ENCODE data around the gene VAMP8.
"Not testable (repeated sequence)": the region's sequence is repeated elsewhere in the genome, so short reads cannot be mapped to it uniquely, and the experiment has no call there.

Gene VAMP8

DNA sequence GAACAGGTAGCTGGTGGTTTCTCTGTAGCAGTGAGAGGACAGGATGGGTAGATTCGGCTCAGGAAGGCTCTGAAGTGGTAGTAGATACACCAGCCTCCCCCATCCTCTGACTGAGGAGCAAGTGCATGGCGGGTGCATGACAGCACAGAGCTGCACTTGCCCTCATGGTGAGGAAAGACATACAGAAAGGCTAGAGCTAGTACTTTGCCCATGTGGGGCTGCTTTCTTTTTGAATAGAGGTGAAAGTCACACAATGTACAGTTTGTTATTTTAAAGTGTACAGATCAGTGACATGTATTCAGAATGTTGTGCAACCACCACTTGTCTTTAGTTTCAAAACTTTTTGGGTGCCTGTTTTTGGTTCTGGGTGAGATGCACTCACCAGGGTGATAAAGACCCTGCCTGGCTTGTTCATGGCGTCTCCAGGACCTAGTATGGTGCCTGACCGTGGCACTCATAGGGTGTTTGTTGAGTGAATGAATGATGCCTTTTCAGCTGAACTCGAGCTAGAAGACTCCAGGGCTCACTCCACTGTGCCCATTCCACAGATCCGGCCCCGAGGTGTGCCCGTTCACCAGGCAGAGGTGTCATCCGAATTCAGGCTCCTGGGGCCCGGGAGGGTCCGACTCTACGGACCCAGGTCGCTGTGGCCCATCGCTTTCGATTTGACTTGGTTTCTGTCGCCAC, 6.4 kb downstream of the VAMP8 start:
- peak; percentile 33 for DNase-seq

DNA sequence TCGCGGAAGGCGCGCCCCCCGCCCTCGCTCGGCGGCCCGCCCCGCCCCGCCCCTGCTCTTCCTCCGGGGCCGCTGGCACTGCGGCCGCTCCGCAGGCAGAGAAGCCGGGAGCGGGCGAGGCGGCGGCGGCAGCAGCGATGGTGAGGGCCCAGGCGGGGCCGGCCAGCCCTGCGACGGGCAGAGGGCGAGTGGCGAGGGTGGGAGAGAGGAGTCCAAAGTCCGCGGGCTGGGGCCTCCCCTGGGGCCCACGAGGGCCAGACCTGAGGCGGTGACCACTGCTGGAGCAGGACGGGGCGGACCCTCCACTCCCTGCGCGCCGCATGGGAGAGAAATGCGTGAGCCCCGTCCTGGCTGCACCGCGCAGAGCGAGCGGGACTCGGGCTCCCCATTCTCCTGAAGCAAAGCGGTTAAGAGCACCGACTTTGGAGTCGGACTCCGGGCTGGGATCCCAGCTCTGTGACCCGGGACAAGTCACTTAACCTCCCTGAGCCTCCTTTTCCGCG, 7.0 kb downstream of the VAMP8 start, which contains the start of gene VAMP5:
Gene VAMP5, plus strand, starts transcription at position 78 of the 503 bp plus-strand sequence. Its CDS starts 60 bp downstream, at position 138.
- DNase-seq: peak; percentile 37

DNA sequence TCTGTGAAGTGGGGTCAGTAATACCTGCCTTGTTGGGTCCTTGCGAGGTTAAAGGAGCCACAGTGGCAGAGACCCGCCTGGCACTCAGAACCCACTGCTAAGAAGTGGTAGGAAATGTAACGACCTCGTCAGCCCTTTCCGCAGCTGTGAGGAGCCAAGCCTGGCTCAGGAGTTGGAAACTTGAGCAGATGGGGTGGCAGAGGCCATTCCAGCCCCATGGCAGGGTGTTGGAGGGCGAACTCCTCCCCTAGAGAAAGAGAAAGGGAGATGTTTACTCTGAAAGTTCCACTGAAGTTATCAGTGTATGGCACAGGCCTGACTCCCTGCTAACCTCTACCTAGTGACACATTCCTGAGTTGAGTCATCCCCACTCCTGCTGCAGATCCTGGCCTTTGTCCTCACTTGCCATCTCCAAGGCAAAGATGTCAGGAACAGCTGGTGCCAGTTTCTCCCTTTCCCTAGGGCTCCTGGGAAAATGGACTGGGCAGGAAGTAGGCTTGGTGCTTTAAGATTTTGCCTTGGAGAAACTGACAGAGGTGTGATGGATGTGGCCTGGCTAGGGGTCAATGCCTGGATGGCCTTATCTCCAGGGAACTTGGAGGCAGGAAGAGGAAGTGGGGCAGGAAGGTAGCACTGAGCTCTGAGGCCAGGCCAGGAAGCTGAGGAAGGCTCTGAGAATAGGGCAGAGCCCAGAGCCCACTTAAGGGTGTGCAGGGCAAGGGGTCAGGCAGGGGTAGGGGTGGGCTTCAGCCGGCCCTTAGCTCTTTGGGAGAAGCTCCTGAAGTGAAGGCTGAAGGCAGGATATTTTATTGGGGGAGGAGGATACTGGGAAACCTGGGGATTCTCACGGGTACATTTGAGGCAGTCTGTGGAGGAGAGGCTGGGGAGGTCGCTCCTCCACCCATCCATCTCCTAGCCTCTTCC, 7.7 kb downstream of the VAMP8 start:
- DNase-seq: peak; percentile 34

DNA sequence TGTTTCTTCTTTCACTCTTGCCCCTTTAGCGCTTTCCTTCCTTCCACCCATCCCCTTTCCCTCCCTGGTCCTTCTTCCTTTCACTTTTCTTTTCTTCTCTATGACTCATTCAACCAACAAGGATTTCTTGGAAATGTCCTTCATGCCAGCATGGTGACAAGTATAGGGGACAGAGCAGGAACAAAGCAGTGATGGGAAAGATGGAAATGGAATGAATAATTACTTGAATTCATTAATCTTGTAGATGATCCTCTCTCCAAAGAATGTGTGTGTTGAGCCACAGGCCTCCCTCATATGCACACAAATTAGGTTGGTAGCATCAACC, 8.4 kb downstream of the VAMP8 start:
- DNase-seq: no peak

- DNase-seq: no peak
These were observed 10.8 kb downstream of the VAMP8 start for GRCh38 chr2:85588236-85588635.

- DNase-seq: no peak
These were observed 11.3 kb downstream of the VAMP8 start for GRCh38 chr2:85588645-85589044.

DNA sequence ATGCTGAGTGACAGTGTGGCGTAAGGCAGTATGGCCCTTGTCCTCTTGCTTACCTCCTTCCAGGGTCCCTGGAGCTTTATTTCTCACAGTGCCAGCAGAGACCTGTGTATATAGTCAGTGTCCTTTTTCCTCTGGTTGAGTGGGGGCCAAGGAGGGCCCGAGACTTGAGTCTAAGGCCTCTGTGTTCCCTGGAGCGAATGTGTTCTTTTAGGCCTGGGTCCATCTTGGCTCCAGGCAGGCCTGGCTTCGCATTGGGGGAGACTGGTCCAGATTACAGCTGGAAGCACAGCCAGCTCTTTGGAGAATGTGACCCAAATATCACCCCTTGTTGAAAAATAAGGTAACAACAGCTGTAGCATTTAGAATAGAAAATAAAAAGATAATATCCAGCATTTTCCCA, 11.8 kb downstream of the VAMP8 start:
- DNase-seq: no peak

- no peak for DNase-seq
These were observed 12.8 kb downstream of the VAMP8 start for GRCh38 chr2:85589982-85590791.

DNA sequence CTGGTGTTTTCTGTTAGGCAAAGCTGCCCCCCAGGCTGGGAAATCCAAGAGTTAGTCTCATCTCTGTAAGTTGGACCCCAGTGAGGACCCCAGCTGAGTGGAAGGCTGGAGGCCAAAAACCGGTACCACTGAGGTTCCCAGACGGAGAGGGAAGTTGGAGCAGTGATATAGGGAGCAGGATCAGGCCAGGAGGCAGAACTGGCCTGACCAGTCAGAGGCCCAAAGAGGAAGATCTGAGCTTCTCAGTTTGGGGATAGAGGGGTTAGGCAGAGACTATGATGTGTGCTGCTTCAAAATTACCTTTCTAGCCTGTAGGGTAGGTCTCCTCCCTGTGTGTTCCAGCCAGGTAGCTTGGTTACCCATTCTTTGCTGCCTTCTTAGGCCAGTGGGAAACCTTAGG, 13.6 kb downstream of the VAMP8 start:
- DNase-seq: no peak

GRCh38 chr2:85591563-85591962, 14.2 kb downstream of the VAMP8 start:
- no peak for DNase-seq

- DNase-seq: not testable (repeated sequence)
These were observed 14.9 kb downstream of the VAMP8 start for GRCh38 chr2:85592299-85592698.

GRCh38 chr2:85593023-85593422, 15.6 kb downstream of the VAMP8 start:
- no peak for DNase-seq

- no peak for DNase-seq
These were observed 17.4 kb downstream of the VAMP8 start for GRCh38 chr2:85594715-85595300.

DNA sequence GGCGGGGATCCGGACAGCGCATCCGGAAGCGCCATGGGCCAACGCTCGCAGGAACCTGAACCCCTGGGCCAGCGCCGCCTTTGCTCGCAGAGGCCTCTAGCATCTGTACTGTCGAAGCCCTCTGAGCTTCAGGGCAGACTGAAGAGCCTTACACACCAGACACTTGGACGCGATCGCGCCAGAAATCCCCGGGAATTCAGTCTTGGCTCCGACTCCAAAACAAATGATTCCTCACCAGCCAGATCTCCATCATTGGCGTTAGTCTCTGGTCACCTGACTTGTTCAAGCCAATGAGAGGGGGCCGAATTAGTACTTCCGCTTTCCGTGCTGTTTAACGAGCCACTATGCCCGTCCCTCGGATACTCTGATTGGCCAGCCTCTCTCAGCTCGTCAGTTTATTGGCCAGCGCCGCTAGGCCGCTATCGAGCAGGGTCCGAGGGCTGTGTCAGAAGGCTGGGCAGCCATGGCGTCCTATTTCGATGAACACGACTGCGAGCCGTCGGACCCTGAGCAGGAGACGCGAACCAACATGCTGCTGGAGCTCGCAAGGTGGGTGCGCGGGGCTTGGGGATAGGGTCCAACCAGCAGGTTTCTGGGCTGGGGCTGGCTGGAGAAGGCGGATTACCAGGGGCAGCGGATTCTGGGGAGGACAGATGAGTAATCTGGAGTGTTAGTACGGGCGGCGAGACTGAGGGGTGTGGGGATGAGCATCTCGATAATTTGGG, 18.1 kb downstream of the VAMP8 start, which contains the start of gene RNF181:
Gene RNF181, plus strand, starts transcription at position 445 of the 725 bp plus-strand sequence. Its CDS starts 19 bp downstream, at position 464.
- DNase-seq: peak; percentile 88

DNA sequence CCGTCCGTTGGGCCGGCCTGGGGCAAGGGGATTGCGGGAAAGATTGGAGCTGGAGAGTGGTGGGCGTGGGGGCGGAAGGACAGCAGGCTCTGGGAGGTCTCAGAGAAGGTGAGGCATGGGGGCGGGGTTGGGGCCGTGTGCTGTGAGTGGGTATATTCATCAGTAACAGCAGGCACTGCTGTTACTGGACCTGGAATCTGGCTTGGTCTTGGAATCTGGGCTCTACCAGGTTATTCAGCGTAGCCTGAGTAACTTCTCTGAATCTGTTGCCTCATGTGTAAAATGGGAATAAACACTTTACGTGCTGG, 18.6 kb downstream of the VAMP8 start:
- DNase-seq: peak; percentile 42

- DNase-seq: no peak
These were observed 19.2 kb downstream of the VAMP8 start for GRCh38 chr2:85596486-85597143.

DNA sequence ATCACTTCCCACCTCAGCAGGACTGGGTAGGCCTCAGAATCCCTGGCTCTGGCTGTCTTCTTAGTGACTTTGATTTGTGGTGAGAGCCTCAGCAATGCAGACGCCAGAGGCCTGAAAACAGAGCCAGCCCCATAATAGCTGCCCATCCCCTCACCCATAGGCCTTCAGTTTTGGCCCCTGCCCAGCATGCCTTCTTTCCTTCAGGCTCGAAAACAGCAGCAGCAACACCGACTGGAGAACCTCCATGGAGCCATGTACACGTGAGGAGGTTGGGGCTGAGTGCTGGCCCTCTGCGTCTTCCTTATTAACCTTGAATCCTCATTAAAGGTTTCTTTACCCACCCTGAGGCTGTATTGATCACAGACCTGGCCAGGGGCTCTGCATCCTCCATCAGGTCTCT, 19.9 kb downstream of the VAMP8 start:
- DNase-seq: no peak

DNA sequence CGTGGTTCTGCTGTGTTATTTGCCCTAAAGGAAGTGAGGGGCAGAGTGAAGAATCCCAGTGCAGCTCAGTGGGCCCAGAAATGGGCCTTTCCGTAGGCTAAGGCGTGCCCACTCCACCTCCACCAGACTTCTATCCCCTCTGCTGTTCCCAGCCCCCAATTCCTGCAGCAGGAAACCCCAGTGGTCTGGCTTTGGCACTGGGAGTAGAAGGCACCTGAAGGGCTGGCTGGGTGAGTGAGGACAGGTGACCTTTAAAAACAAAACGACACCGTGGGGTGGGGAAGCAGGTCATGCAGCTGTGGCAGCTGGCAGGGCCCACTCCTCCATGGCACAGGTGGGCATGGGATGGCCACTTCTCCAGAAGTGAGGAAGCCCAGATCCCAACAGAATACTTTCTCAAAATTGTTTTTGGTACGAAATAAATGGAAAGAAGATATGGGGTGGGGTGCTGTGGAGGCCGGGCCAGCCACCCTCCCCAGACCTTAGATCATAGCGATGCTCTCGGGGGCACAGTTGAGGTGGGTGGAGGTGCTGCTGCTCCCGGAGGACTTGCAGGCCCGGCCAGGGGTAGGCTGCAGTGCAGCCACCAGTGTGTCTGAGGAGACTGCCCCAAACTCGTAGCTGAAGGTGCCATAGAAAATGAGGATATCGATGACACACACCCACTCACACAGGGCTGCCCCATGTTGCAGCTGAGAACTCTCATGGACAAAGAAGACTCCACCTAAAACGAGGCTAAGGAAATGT, 21.4 kb downstream of the VAMP8 start:
- DNase-seq: no peak

GRCh38 chr2:85599468-85600234, 22.3 kb downstream of the VAMP8 start:
- no peak for DNase-seq

DNA sequence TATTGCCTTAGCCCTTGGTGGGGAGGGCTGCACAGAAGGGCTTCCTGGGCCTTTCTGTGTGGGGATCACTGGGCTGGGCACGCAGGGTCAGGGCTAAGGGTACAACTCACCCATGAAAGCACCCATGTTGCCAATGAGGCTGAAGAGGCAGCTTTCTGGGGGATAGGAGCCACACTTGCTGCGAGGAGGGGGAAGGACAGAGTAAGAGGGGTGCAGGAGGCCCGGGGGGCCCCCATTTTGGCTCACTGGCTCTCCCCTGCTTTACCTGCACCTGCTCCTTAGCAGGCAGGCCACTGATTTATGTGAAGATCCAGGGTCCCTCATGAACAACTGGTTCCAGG, 22.8 kb downstream of the VAMP8 start:
- DNase-seq: no peak

Measured in activated naive CD4-positive, alpha-beta T cell treated with anti-CD3 and anti-CD28 coated beads, Interleukin-2, amount 50 U/mL, for 16 hours (primary cell).